ENCODE measurements around the gene CCDC138.

Gene CCDC138

DNA sequence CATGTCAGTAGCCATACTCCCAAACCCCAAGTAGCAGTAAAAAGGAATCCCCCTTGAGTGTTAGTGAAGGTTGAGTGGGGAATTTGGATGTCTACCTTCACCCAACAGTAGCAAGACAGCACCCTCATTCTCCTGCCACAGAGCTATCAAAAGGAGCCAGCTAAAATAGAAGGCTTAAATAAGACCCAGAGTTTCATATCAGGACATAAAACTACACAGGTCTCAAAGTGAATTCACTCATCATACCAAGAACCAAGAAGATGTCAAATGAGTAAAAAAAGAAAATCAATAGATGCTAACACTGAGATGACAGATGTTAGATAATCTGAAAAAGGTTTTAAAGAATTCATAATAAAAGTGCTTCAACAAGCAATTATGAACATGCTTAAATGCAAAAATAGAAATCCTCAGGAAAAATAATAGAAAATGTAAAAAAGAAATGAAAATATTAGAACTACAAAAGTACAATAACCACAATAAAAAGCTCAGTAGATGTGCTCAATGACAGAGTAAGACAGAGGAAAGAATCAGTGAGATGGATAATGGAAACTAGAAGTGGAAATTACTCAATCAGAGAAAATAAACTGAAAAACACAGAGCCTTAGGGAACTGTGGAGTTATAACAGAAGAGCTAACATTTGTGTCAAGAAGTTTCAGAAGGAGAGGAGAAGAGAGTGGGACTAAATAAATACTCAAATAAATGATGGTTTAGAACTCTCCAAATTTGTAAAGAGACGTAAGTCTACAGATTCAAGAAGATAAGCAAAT, 111.9 kb downstream of the CCDC138 start:
- no peak overlapping the region for H3K4me3 ChIP-seq (ENCODE audit: control insufficient read depth, low read depth, low read length)
- DNase-seq (ENCODE audit: low read depth): no peak
- no peak for TF ChIP-seq CTCF (IDR thresholded peaks at IDR 0.05; ENCODE audit: control insufficient read depth, insufficient read depth, low read depth, low read length, missing control alignments)

- no peak overlapping the region for H3K4me3 ChIP-seq (ENCODE audit: control insufficient read depth, low read depth, low read length)
- no peak for TF ChIP-seq CTCF (IDR thresholded peaks at IDR 0.05; ENCODE audit: control insufficient read depth, insufficient read depth, low read depth, low read length, missing control alignments)
- no peak for DNase-seq (ENCODE audit: low read depth)
These were observed 118.1 kb downstream of the CCDC138 start for GRCh38 chr2:108904680-108905079.

DNA sequence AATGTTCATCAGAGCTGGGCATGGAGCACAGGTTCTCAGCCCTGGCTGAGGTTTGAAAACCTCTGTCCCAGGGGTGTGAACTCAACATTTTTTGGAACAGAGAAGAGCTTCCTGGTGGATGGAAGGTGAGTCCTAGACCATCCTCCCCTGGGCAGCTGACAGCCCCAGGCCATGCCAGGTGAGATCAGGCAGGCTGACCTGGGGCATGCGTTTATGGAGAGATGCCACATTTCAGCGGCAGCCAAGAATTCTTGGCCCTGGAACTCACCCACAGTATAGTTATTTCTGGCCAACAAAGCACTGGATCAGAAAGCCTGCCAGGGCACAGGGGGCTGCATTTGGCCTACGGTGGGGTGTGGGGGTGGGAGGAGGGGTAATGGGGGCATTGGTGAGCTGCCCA, 118.6 kb downstream of the CCDC138 start:
- no peak overlapping the region for H3K4me3 ChIP-seq (ENCODE audit: control insufficient read depth, low read depth, low read length)
- DNase-seq (ENCODE audit: low read depth): no peak
- TF ChIP-seq CTCF (IDR thresholded peaks at IDR 0.05; ENCODE audit: control insufficient read depth, insufficient read depth, low read depth, low read length, missing control alignments): no peak

- DNase-seq (ENCODE audit: low read depth): no peak
- no peak for TF ChIP-seq CTCF (IDR thresholded peaks at IDR 0.05; ENCODE audit: control insufficient read depth, insufficient read depth, low read depth, low read length, missing control alignments)
- H3K4me3 ChIP-seq (ENCODE audit: control insufficient read depth, low read depth, low read length): no peak overlapping the region
These were observed 119.3 kb downstream of the CCDC138 start for GRCh38 chr2:108905906-108906305.

DNA sequence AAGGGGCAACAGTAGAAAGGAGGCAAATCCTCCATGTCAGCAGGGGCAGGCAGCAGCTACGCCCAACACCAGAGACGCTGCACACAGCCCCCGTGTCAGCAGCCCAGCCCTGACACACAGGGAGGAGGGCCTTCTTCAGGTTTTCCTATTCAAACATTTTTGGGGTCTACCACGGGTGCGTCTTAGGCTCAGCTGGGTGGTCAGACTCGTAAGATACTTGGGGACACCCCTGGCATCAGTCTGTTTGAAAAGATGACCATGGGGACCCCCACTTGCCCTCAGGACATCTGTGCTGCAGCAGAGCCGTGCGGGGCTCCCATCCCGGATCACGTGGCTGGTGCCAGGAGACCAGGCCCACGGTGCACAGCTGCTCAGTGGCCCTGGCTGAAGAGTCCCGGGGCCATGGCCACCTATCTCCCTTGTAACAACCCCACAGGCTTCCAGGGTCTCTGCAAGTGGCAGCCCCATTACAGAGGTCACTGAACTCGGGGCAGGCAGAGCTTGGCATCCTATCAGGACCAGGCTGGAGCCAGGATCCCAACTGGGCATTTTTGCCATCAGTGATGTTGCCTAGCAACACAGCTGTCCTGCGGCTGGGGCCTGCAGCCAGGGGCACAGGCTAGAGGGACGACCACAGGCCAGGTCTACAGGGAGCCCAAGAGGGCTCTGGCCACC, 120.0 kb downstream of the CCDC138 start:
- no peak for TF ChIP-seq CTCF (IDR thresholded peaks at IDR 0.05; ENCODE audit: control insufficient read depth, insufficient read depth, low read depth, low read length, missing control alignments)
- no peak for DNase-seq (ENCODE audit: low read depth)
- no peak overlapping the region for H3K4me3 ChIP-seq (ENCODE audit: control insufficient read depth, low read depth, low read length)

GRCh38 chr2:108907822-108908712, 121.5 kb downstream of the CCDC138 start:
- no peak for TF ChIP-seq CTCF (IDR thresholded peaks at IDR 0.05; ENCODE audit: control insufficient read depth, insufficient read depth, low read depth, low read length, missing control alignments)
- H3K4me3 ChIP-seq (ENCODE audit: control insufficient read depth, low read depth, low read length): no peak overlapping the region
- no peak for DNase-seq (ENCODE audit: low read depth)
